ENCODE measurements around the gene BNIP5. TPM values are rescaled to one million over a fixed set of nuclear protein-coding genes. Genes with fewer than 3 reads are reported as not detected.

Gene BNIP5
- total RNA-seq, 2 donors from 2014 or later = not detected

DNA sequence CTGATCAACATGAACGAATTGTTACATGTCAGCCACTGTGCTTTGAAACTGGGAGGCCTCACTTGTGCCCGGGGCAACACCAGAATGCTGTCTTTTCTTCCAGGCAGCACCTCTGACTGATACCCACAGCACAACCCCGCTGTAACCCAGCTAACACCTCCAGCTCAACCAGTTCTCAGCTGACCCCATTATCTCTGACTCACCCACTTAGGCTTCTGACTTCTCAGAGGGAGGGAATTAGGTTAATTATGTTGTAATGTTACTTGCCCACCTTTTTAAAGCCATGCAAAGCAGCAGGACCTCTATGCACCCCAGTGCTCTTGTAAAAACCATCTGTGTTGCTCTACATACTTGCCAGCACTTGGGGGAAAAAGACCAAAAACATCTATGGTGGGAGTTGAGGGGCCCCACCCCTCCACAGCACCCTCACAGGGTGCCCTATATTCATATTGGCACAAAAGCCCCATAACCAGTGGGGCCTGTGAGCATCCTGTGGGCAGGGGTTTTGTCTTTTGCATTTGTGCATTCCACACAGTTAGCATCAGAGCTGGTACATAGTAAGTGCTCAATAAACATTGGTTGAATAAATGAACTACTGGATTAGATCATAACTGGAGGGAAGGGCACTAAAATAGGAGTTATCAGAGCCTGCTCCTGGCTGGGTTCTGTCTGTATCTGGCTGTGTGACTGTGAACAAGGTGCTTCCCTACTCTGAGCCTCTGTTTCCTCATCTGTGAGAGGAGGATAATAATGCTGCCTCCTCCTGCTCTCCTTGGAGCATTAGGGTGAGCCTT lies 22.3 kb downstream of the BNIP5 start:
- Histone ChIP-seq H3K4me3 (no peak overlapping the region), H3K4me1 (no peaks in the 10 kb centered on the region), H3K27me3 (no peaks in the 10 kb centered on the region), H3K36me3 (no peaks in the 10 kb centered on the region), H3K9me3 (no peaks in the 10 kb centered on the region), H3K27ac (peak overlapping the region in 1 of 2 donors; percentile 31)
- TF ChIP-seq, protein P1, sequence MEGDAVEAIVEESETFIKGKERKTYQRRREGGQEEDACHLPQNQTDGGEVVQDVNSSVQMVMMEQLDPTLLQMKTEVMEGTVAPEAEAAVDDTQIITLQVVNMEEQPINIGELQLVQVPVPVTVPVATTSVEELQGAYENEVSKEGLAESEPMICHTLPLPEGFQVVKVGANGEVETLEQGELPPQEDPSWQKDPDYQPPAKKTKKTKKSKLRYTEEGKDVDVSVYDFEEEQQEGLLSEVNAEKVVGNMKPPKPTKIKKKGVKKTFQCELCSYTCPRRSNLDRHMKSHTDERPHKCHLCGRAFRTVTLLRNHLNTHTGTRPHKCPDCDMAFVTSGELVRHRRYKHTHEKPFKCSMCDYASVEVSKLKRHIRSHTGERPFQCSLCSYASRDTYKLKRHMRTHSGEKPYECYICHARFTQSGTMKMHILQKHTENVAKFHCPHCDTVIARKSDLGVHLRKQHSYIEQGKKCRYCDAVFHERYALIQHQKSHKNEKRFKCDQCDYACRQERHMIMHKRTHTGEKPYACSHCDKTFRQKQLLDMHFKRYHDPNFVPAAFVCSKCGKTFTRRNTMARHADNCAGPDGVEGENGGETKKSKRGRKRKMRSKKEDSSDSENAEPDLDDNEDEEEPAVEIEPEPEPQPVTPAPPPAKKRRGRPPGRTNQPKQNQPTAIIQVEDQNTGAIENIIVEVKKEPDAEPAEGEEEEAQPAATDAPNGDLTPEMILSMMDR (IDR thresholded peaks at IDR 0.05) = no peak
- DNase-seq (ENCODE audit: low spot score) = no peak

DNA sequence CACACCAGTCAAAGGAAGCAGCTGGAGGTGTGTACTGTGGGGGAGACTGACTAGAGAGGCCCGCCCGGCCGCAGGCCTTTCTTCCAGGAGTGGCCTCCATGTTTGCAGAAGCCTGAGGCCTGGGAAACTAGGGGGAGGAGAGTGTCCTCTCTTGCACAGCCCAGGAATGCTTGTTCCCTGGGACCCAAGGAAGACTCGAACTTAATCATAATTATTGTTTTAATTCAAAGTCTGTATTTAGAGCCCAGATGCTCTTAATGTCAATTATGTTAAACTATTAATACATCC lies 23.1 kb downstream of the BNIP5 start:
- H3K27me3 ChIP-seq = no peaks in the 10 kb centered on the region
- no peak for DNase-seq (ENCODE audit: low spot score)
- H3K4me1 ChIP-seq = no peaks in the 10 kb centered on the region
- TF ChIP-seq, protein P1 (IDR thresholded peaks at IDR 0.05) = no peak
- H3K27ac ChIP-seq = no peak overlapping the region
- no peaks in the 10 kb centered on the region for H3K36me3 ChIP-seq
- no peak overlapping the region for H3K4me3 ChIP-seq
- no peaks in the 10 kb centered on the region for H3K9me3 ChIP-seq

DNA sequence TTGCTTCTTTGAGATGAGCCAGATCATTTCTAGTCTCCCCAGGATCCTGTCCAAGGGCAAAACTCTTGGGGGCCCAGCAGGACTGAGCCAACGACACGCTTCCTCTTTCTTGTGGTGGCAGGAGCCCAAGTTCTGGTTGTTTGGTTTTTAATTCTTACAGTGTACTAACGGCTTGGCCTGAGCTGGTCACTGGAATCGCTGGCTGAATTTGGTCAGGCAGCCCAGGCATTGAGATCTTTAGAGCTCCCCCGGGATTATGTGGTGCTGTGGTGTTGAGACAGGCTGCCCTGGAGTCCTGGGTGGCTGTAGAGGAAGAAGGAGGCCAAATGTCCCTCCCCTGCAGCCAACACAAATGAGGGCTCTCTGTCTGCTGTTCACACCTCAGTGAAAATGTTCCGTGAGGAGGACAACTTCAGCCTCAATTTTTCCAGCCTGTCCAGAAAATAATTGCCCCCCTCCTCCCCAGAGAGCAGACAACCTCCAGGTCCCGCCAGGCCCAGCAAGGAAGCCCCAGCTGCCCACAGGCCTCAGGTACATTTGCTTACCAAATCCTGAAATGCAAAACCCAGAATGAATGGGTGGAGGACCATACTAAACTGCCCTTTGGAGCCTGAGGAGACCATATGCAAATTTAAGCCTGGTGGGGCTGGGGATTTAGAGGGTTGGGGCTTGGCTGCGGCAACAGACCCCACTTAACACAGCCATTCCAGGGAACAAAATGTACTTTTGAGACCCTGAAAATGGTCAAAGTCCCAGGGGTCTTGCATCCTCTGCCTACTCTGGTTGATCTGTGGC lies 23.6 kb downstream of the BNIP5 start:
- no peak for DNase-seq (ENCODE audit: low spot score)
- H3K9me3 ChIP-seq = no peaks in the 10 kb centered on the region
- H3K36me3 ChIP-seq = no peaks in the 10 kb centered on the region
- no peak overlapping the region for H3K4me3 ChIP-seq
- no peak overlapping the region for H3K27ac ChIP-seq
- no peaks in the 10 kb centered on the region for H3K27me3 ChIP-seq
- no peaks in the 10 kb centered on the region for H3K4me1 ChIP-seq
- TF ChIP-seq, protein P1 (IDR thresholded peaks at IDR 0.05) = no peak

- no peak for DNase-seq (ENCODE audit: low spot score)
- H3K4me1 ChIP-seq = no peaks in the 10 kb centered on the region
- no peak overlapping the region for H3K27ac ChIP-seq
- H3K36me3 ChIP-seq = no peaks in the 10 kb centered on the region
- no peaks in the 10 kb centered on the region for H3K27me3 ChIP-seq
- no peak overlapping the region for H3K4me3 ChIP-seq
- TF ChIP-seq, protein P1 (IDR thresholded peaks at IDR 0.05) = no peak
- H3K9me3 ChIP-seq = no peaks in the 10 kb centered on the region
These were observed 26.8 kb downstream of the BNIP5 start for GRCh38 chr6:36309900-36310299.

DNA sequence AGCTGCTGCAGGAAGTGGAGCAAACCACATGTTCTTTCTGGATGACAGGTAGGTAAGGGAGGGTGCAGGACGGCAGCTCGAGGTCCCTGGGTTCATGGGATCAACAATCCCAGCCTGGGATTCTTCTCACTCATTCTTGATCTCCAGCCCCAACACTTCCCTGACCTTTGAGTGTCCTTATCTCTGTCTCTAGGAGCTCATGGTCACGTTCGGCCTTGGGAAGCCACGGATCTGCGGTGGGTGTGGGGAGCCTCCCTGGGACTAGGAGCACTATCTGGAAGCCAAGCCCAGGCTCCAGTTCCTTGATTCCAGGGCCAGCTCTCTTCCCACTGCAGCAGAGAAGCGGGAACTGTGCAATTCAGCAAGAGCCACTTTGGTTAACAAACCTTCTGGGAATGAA lies 27.5 kb downstream of the BNIP5 start:
- Histone ChIP-seq H3K4me3 (no peak overlapping the region), H3K27me3 (no peaks in the 10 kb centered on the region), H3K9me3 (no peaks in the 10 kb centered on the region), H3K4me1 (no peaks in the 10 kb centered on the region), H3K36me3 (no peaks in the 10 kb centered on the region), H3K27ac (no peak overlapping the region)
- TF ChIP-seq, protein P1 (IDR thresholded peaks at IDR 0.05) = no peak
- DNase-seq (ENCODE audit: low spot score) = no peak
